Measurements from ENCODE around the gene CCDC159. TPM values are rescaled to one million over a fixed set of nuclear protein-coding genes. Genes with fewer than 3 reads are reported as not detected.
A peak's percentile ranks its signal among the peaks of the same experiment; 100 is the strongest.

Gene CCDC159
- total and polyA plus RNA-seq, 2 of the 4 experiments (the other 2 are of a cell fraction) = 4.7 to 14.0 TPM

- H3K36me3 ChIP-seq (ENCODE audit: control insufficient read depth, insufficient read depth, low read length) = peaks cover 7% of the 10 kb centered on the region; the same call in 1 of the 2 replicates
- H3K27ac ChIP-seq (ENCODE audit: insufficient read depth, low read length) = peak within 1 kb of the TSS; percentile 32
Measured at GRCh38 chr19:11355160-11356073, 9.1 kb downstream of the CCDC159 start, which contains the start of gene PLPPR2. PLPPR2 (plus strand) TSS chr19:11355432; CDS start chr19:11357674, 2,242 bp downstream.

More at GRCh38 chr19:11355160-11356073, 9.1 kb downstream of the CCDC159 start, which contains the start of gene PLPPR2:
- DNase-seq = peak; percentile 81
- peak within 1 kb of the TSS; percentile 98 for H2AK9ac ChIP-seq (replicated peaks; ENCODE audit: low read depth, low read length, poor library complexity)
- peak within 1 kb of the TSS; percentile 85 for H3K4me3 ChIP-seq (ENCODE audit: insufficient read depth, low read depth, low read length)
- H2BK5ac ChIP-seq (ENCODE audit: low read depth, low read length, poor library complexity, severe bottlenecking) = peak within 1 kb of the TSS; percentile 47
- H3K18ac ChIP-seq (ENCODE audit: low read depth, low read length) = peak within 1 kb of the TSS; percentile 21; the same call in 1 of the 2 replicates
- H2AK5ac ChIP-seq (ENCODE audit: low read depth, low read length) = peak within 1 kb of the TSS; percentile 79
- no peak within 1 kb of the TSS; the same call in 1 of the 2 replicates for H2BK120ac ChIP-seq (ENCODE audit: low read depth, low read length)
- ATAC-seq (ENCODE audit: low read depth) = peak; percentile 100
- no peaks in the 10 kb centered on the region for H3K27me3 ChIP-seq (ENCODE audit: control insufficient read depth, insufficient read depth, low read length)
- peak within 1 kb of the TSS; percentile 73 for H3K4ac ChIP-seq (ENCODE audit: low read depth, low read length)
- POLR2A ChIA-PET (ENCODE audit: unreplicated experiment) = interaction anchor here (0.6 to 0.7 kb wide), 2 partner anchors 22 to 91 kb away, joined by 3 to 4 read pairs; no protein-coding TSS in a partner anchor
- no TSS peak for BruUV-seq (replicated peaks)
- in situ Hi-C loops (cut with MboI; ENCODE audit: low sequenced_read_pairs) (no loop called here), intact Hi-C loops (cut with micrococcal nuclease) (no loop called here), dilution Hi-C loops (cut with HindIII; ENCODE audit: low sequenced_read_pairs, unreplicated experiment) (no loop called here)
- peak within 1 kb of the TSS in 1 of 2 experiments; percentile 81; a peak in 2 of 4 replicates for H4K8ac ChIP-seq (ENCODE audit: low read depth in 2 of 2, low read length in 2 of 2)
- peaks cover 16% of the 10 kb centered on the region for H4K20me1 ChIP-seq (ENCODE audit: insufficient read depth, low read length)
- CTCF ChIA-PET = no interaction called here
- H3K56ac ChIP-seq (ENCODE audit: extremely low read depth, insufficient read depth, low read length) = peak within 1 kb of the TSS; percentile 43; the same call in 1 of the 2 replicates
- H2AFZ ChIP-seq (replicated peaks; ENCODE audit: low read length, poor library complexity) = peak within 1 kb of the TSS; percentile 98
- peaks cover 8% of the 10 kb centered on the region for H3K4me1 ChIP-seq (ENCODE audit: control insufficient read depth, insufficient read depth, low read length)
- peaks cover 16% of the 10 kb centered on the region for H3K9me1 ChIP-seq (ENCODE audit: insufficient read depth, low read length)
- H2BK20ac ChIP-seq (ENCODE audit: low read depth, low read length) = no peak within 1 kb of the TSS
- no peaks in the 10 kb centered on the region for H3K9me3 ChIP-seq (ENCODE audit: control insufficient read depth, insufficient read depth, low read length)
- peak within 1 kb of the TSS; percentile 11; the same call in 1 of the 2 replicates for H4K5ac ChIP-seq (ENCODE audit: low read depth, low read length)
- peak within 1 kb of the TSS; percentile 4; the same call in 1 of the 2 replicates for H4K91ac ChIP-seq (ENCODE audit: insufficient read depth, low read depth, low read length)
- 30% methylated on average over 6 of the region's 62 CpGs; no CpG with 5 or more reads in 1 of the 2 experiments for WGBS, 2 experiments (ENCODE audit: extremely low coverage in 2 of 2, insufficient read length in 1 of 2)
- TF ChIP-seq MAZ (IDR thresholded peaks at IDR 0.05; ENCODE audit: borderline replicate concordance, low read depth, low read length) = peak; percentile 51; the same call in 1 of the 2 replicates
- TF ChIP-seq BHLHE40 (IDR thresholded peaks at IDR 0.05; ENCODE audit: low read depth, low read length) = no peak
- peak; percentile 84 for TF ChIP-seq POLR2A (IDR thresholded peaks at IDR 0.05; ENCODE audit: low read depth, low read length)
- H3K79me1 ChIP-seq (ENCODE audit: low read depth in 1 of 2, low read length in 2 of 2) = peaks cover 13 to 23% of the 10 kb centered on the region in 2 experiments
- H3K9ac ChIP-seq (ENCODE audit: low read depth, low read length) = peak within 1 kb of the TSS; percentile 88
- peak within 1 kb of the TSS; percentile 67 for H3K23ac ChIP-seq (ENCODE audit: low read depth, low read length)
- H3K14ac ChIP-seq (replicated peaks; ENCODE audit: low read depth, low read length) = peak within 1 kb of the TSS; percentile 92
- H3K4me2 ChIP-seq (ENCODE audit: low read depth, low read length) = peak within 1 kb of the TSS; percentile 95
- peak within 1 kb of the TSS; percentile 0; the same call in 1 of the 3 replicates for H2BK15ac ChIP-seq (ENCODE audit: low read depth, low read length)

Data from IMR-90 (cell line).